Measurements from ENCODE around the gene HOXA1.
A peak's percentile ranks its signal among the peaks of the same experiment; 100 is the strongest.

HOXA1 gene

GRCh38 chr7:27105301-27106031 lies 9.7 kb upstream of the HOXA1 start:
- DNase-seq (ENCODE audit: low read depth in 2 of 2) = no peak

GRCh38 chr7:27104341-27105058 lies 8.7 kb upstream of the HOXA1 start:
- DNase-seq (ENCODE audit: low read depth in 2 of 2) = no peak

GRCh38 chr7:27103489-27104226 lies 7.9 kb upstream of the HOXA1 start:
- no peak for DNase-seq (ENCODE audit: low read depth in 2 of 2)

GRCh38 chr7:27102581-27103442 lies 7.0 kb upstream of the HOXA1 start, which contains the start of gene HOXA2:
Gene HOXA2, minus strand, starts transcription at chr7:27102683. Its CDS starts 183 bp downstream, at chr7:27102500.
- no peak for DNase-seq (ENCODE audit: low read depth in 2 of 2)

GRCh38 chr7:27101957-27102580 lies 6.3 kb upstream of the HOXA1 start:
- DNase-seq (ENCODE audit: low read depth in 2 of 2) = no peak

- no peak for DNase-seq (ENCODE audit: low read depth in 2 of 2)
Measured at GRCh38 chr7:27101171-27101956, 5.6 kb upstream of the HOXA1 start.

GRCh38 chr7:27100694-27101170 lies 4.9 kb upstream of the HOXA1 start:
- DNase-seq (ENCODE audit: low read depth in 2 of 2) = no peak

- DNase-seq (ENCODE audit: low read depth in 2 of 2) = no peak
Measured at GRCh38 chr7:27099453-27100370, 3.9 kb upstream of the HOXA1 start.

GRCh38 chr7:27098578-27099451 lies 3.0 kb upstream of the HOXA1 start:
- DNase-seq (ENCODE audit: low read depth in 2 of 2) = no peak

GRCh38 chr7:27097686-27098577 lies 2.1 kb upstream of the HOXA1 start:
- DNase-seq (ENCODE audit: low read depth in 2 of 2) = no peak

GRCh38 chr7:27096768-27097514 lies 1.1 kb upstream of the HOXA1 start:
- DNase-seq (ENCODE audit: low read depth in 2 of 2) = no peak

GRCh38 chr7:27095050-27095896 lies 527 bp downstream of the HOXA1 start:
- DNase-seq (ENCODE audit: low read depth in 2 of 2) = peak; percentile 8 to 26

- no peak for DNase-seq (ENCODE audit: low read depth in 2 of 2)
Measured at GRCh38 chr7:27094304-27095049, 1.3 kb downstream of the HOXA1 start.

- DNase-seq (ENCODE audit: low read depth in 2 of 2) = no peak
Measured at GRCh38 chr7:27093184-27093895, 2.5 kb downstream of the HOXA1 start.

Data from stimulated activated CD8-positive, alpha-beta memory T cell treated with anti-CD3 and anti-CD28 coated beads, Interleukin-7, amount 100 ng/mL, for 4 hours (primary cell).